GM19372 (cell line): ENCODE data around the gene CNTN5.

Experiments used
- ATAC-seq: cut with Tn5 transposase; IDR thresholded peaks from one replicate; pipeline ENCODE4 v1.9.1; 2021; ENCODE audit warnings: mild to moderate bottlenecking, low read depth, moderate library complexity; ENCODE audit not compliant: unreplicated experiment

The CNTN5 gene

DNA sequence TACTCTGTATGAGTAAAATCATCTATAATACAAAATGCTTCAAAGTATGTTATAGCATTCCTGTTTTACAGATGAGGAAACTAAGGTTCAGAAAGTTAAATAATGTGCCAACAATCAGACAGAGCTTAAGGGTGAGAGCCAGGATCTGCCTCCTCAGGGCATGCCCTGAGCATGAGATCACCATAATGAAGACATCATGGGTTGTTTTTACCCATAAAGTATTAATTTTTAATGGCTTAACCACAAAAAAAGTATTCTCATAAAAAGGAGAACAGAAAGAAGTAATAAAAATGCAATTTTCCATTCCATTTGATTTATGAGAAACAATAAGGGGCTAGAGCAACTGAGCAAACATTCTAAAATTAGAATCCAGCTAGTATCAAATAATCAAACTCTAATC, 1132.0 kb downstream of the CNTN5 start:
- ATAC-seq, result no peak

DNA sequence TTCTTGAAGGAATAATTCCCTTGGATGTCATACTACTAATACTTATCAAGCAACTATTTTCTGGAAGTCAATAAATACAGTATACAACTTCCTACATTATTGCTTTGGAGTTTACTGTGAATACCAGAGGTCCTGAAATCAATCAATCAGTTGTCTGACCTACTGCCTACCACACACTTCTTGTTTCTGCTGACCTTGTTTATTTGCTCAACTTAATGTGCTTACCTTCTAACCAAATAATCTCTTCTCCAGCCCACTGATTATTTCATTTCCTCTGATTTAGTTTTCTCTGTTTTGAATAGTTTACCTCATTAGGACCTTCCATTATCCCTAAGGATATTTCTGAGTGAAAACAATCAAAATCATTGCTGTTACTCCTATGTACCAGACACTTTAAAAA, 1142.7 kb downstream of the CNTN5 start:
- no peak for ATAC-seq

DNA sequence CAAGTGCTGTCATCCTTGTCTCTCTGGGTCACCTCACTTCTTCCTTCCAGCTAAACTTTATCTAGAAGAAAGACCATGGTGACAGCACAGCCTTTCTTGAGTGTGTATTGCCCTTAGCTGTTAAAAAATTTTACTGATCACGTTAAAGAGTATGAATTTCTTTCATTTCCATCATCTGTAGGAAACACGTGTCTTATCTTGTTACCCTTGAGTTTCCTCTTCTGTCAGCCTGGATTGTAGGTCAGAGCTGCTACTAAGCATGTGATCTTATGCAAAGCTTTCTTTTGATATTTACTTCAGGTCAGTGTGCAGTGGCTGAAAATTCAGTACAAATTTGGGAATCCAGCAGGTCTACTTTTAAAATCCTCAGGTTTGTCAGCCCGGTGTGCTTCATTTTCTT, 1154.1 kb downstream of the CNTN5 start:
- no peak for ATAC-seq

DNA sequence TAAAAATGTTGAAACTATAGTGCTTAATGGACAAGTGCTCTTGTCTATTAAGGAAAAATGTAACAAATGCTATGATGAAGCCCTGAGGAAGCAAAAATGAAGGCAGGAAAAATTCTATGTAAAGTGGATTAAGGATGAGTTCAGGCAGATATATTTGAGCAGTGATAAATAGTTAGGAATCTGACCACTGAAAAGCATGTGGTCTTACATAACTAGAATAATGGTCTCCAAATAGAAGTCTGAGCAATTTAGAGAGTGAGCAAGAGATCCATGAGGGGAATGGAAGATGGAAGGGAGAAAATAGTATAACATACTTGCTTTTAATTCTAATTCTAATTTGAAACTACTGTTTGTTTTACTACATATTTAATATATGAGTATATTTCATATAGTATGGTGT, 1155.7 kb downstream of the CNTN5 start:
- no peak for ATAC-seq

DNA sequence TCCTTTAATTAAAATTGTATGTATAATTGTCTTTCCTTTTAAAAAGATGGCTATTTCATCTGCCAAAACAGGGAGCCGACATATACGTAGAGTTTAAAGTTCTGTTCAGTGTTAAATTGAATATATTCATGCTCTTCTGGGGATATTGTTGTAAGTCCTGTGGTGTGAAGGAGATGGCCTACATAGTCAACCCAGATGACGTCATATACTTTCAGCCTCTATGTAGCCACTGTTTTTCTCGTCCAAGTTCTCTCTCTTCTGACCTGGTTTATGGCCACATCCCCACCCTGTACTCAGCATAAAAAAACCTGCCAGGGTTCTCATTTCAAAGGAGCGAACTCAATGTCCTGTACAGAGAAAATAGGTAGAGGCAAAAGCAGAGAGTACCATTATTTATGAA, 1156.9 kb downstream of the CNTN5 start:
- no peak for ATAC-seq

DNA sequence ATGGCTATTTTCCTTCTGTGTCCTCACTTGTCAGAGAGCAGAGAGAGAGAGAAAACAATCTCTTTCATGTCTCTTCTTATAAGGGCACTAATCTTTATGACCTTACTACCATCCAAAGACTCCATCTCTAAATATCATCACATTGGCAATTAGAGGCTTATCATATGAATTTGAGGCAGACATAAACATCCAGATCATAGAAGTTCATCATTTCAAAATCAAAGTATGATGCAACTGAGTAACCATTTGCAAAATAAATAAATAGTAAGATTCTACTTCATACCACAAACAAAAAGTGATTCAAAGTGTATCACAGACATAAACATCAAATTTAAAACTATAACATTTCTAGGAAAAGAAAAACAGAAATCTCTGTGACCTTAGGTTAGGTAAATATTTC, 1161.6 kb downstream of the CNTN5 start:
- ATAC-seq, result no peak

DNA sequence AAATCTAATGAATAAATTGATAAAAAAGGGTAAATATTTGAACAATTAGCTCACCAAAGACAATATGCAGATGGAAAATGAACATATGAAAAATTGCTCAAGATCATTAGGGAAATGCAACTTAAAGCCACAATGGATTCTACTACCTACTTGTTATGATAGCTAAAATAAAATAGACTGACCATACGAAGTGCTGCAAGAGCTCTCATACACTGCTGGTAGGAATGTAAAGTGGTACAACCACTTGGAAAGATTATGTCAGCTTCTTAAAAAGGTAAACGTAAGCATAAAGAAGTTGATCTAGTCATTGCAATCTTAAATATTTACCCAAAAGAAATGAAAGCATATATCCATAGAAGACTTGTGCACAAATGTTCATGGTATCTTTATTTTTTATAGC, 1162.2 kb downstream of the CNTN5 start:
- ATAC-seq, result no peak

DNA sequence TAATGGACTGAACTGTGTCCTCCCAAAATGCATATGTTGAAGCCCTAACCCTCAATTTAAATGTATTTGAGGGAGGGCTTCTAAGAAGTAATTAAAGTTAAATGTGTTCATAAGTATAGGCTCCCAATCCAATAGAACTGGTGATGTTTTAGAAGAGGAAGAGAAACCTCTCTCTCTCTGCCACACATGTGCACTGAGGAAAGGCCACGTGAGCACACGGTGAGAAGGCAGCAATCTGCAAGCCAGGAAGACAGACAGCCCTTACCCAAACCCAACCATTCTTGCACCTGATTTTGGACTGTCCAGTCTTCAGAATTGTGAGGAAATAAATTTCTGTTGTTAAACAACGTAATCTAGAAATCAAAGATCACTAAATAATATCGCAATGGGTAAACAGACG, 1164.8 kb downstream of the CNTN5 start:
- ATAC-seq, result no peak

DNA sequence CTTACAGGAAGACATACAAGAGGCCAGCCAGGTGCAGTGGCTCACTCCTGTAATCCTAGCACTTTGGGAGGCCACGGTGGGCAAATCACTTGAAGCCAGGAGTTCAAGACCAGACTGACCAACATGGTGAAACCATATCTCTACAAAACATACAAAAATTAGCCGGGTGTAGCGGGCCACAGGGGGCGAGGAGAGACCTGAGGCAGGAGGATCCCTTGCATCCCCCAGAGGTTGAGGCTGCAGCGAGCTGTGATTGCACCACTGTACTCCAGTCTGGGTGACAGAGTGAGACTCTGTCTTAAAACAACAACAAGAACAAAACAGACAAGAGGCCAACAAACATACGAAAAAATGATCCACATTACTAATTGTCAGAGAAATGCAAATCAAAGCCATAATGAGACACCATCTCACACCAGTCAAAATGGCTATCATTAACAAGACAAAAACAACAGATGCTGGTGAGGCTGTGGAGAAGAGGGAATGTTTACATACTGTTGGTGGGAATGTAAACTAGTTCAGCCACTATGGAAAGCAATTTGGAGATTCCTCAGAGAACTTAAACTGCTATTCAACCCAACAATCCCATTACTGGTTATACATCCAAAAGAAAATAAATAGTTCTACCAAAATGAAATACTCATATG, 1167.5 kb downstream of the CNTN5 start:
- ATAC-seq, result no peak

DNA sequence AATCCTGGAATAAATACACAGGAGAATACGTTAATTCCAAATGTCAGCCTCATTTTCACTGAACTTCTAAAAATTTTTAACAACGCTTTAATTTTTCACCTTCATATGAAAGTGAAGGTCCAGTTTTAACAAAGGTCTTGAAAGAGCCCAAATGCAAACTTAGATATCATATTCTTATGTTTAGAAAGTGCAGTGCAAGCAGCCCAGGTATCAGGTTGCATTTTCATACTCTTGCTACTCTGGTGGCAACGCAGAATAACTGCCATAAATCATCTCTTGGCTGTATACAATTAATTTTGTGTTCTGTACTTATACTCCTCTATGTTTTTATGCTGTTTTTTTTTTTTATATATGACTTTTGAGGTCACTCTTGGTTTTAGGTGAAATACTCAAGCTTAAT, 1169.6 kb downstream of the CNTN5 start:
- ATAC-seq, result no peak

DNA sequence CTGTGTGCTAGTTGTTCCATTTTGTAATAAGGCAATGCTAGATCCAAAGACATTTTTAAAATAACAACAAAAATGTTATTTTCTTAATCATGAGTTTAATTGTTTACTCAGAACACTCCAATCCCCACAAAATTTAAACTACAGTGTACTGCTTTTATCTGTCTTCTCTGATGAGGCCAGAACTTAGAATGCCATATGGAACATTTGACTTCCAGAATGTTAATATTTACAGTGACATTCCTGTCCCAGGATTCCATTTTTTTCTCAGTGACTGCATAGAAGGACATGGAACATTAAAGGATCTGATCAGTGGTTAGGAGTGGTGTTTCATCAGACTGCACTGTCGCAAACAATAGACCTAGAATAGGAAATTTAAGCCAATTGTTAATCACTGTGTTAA, 1171.4 kb downstream of the CNTN5 start:
- no peak for ATAC-seq

DNA sequence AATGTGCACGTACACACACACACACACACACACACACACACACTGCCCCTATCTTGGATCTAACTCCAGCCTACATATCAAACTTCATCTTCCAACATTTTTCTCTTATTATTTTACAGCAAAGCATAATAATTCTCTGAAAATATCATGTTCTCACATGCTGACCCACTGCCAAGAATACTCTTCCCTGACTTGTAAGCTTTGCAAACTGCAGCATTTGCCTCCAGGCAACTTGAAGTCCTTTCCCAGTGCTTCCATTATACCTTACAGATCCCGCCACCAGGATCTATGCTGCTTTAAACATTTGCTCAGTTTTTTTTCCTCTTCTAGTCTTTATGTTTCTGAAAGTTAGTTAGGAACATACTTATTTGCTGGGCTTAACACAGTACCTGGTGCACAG, 1183.0 kb downstream of the CNTN5 start:
- ATAC-seq, result no peak

DNA sequence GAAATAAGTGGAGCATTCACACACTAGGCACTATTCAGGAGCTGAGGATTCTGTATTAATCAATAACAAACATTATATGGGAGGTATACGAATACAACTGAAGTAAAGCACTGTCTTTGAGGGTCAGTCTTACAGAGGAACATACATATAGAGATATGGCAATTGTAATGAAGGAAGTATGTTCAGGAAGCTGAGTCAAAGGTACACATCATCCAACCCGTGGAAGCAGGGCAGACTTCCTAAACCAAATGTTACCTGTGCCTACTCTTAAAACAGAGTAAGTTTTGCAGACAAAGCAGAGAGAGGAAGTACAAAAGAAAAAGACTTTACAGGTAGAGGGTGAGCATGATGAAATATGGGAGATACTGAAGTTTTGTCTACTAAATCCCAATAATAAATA, 1185.2 kb downstream of the CNTN5 start:
- no peak for ATAC-seq

DNA sequence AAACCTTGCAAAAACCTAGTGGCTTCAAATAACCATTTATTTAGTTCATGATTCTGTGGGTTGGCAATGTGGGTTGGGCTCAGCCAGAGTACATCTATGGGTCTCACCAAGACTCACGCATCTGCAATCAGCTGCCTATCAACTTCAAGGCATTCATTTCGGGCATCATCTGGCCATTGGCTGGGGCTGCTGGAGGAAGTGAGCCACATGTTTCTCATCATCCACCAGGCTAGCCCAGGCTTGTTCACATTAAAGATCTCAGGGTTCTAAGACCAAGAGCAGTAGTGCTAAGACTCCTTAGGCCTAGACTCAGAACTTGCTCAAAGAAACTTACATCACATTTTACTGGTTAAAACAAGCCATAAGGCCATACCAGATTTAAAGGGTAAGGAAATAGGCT, 1187.5 kb downstream of the CNTN5 start:
- no peak for ATAC-seq

DNA sequence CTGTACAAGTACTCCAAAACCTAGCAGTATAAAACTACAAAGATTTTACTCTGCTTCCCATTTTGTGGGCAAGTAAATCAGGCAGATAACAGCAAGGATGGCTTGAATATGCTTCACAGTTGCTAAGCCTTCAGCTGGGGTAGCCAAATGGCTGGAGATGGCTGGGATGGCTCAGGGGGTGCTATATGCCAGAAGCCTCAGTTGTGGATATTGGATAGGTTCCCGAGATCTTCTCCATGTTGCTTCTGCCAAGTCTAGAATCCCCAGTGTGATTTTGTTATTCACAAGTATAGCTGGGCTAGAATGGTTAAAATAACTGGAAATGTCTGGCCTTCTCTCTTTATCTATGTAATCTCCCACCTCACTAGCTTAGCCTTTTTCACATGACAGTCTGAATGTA, 1194.0 kb downstream of the CNTN5 start:
- no peak for ATAC-seq

DNA sequence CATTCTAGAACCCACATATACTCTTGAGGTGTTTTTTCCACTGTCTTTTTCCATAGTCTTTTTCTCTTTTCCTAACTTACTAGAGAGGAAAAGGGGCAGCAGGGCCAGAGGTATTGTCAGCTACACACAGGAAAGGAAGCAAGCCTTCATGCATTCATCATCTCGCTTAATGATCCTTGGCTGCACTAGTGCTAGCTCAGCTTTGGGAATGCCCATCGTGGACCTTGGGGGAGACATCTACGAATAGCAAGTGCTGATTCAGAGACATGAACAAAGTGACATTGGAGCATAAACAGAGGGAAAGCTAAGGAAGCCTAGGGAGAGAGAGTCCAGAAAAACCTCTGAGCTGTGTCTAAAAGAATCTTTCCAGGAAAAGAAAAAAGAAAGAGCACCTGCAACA, 1200.1 kb downstream of the CNTN5 start:
- ATAC-seq, result no peak

DNA sequence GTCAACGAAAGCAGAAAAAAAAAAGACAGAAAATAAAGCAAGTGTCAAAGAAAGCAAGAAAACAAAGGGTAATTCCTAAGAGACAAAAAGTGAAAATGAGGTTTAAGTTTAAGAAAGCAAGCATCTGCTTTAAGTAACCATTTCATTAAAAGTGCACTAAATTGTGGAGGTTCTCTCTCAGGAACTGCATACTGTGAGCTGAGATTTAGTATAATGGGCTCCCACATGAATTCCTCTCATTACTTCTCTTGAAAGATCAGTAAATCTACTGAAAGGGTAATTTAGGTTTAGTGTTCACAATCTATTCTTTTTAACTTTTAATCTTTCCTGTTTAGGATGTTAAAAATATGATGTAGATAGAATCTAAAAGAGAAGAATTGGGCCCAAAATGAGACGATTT, 1201.0 kb downstream of the CNTN5 start:
- no peak for ATAC-seq

DNA sequence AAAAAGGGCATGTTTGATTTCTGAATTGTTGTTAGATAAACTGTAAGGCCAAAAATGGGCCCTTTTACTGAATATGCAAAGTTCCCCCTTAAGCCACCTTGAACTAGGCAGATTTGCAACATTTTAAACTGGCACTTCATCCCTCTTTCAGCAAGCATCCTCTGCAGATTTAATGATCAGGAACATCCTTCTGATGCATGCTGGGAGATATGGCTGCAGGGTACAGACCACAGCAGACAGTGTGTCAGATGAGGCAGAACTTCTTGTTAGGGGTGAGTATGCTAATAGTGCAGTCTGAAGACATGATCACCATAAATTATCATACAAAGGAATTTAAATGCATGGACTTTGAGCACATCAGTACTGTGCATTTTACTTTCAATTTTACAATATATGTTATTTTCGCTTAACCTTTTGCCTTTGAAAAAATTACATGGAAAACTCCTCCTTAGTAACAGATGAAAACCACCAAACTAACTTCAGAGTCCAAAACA, 1203.8 kb downstream of the CNTN5 start:
- ATAC-seq, result no peak

DNA sequence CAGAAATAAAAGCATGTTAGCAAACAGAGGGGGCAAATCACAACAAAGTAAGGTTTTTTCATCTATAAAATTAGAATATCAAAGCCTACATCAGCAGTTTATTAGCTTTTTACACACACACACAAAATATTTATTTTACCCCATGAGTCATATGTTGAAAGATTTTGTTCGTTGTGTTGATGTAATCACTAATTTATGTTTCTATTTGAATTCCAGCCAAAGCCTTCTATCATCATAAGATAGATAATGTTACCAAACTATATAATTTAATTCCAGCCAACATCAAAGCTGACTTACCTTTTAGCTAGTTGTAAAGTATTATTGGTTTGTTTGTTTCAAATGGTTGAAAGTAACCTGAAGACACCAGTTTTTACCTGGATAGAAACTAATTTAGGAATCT, 1208.3 kb downstream of the CNTN5 start:
- ATAC-seq, result no peak

DNA sequence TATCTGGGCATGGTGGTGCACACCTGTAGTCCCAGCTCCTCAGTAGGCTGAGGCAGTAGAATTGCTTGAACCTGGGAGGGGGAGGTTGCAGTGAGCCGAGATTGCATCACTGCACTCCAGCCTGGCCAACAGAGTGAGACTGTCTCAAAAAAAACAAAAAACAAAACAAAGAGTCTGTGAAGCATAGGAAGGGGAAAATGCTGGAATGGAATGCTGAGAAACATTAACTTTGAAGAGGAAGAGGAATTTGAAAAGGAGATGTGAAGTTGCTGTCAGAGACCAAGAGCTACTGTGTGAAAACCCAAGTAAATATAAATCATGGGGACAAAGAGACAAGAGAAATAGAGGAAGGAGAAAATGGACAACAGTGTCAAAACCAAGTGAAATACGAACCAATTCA, 1211.3 kb downstream of the CNTN5 start:
- ATAC-seq, result no peak

DNA sequence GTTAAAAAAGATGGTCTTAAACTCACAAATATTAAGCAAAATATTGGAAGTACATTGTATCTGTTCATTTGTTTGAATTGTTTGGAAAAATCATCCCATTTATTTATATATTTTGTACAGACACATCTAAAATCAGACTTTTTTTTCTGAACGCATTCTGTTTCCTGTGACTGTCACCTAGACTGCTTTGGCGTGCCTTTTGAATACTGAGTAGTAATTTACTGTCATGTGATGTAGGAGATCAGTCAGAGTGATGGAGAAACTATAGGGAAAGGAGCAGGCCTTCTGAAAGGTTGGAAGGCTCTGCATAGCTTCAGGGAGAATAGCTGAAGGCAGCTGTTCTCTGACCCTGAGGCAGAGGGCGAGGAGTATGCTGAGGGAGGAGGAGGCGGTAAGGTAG, 1214.3 kb downstream of the CNTN5 start:
- no peak for ATAC-seq

DNA sequence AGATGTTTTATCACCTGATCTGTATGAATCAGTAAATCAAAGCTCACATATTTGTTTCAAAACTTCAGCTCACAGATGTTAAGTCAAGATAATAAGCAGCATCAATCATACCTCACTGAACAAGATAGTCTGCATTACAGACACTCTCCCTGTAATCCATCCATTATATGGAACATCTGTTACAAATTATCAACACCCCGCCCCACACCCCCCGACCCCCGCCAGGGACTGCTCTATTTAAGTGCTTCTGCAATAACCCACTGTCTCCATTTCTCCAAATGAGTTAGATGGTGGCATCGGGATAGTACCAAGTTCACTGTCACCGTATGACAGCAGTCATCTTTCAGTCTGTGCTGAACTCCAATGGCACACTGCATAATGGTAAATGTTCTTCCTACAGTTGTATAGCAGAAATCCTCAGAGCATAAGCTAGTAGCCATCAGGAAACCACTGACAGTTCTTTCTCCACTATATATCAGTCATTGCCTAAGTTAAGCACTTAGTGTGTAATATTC, 1219.3 kb downstream of the CNTN5 start:
- no peak for ATAC-seq

DNA sequence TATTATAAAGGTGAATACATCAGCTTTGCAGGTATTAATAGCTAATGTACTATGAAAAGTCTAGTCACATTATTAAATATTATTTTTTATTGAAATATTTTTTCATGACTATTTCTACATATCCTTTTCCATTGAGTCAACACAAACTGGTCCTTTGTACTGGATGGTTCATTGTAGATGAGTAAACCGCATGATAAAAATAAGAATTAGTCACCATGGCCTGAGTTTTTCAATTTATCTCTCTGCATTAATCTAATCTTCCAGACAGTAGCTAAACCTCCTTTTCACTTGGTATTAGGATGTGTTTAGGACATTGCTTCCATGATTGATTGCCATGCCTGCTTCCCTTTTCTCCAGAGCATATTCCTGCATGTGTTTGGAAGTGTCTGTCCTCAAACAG, 1227.0 kb downstream of the CNTN5 start:
- no peak for ATAC-seq
